Stimulated activated CD8-positive, alpha-beta memory T cell treated with anti-CD3 and anti-CD28 coated beads, Interleukin-12 subunit alpha, Interleukin-12 subunit beta, amount 100 ng/mL, for 24 hours (primary cell): ENCODE measurements around the gene GNL2.

Experiments used
- DNase-seq: peaks from one replicate; pipeline ENCODE4 v3.0.0-alpha.2; 2020; ENCODE audit errors: extremely low read depth

The GNL2 gene

DNA sequence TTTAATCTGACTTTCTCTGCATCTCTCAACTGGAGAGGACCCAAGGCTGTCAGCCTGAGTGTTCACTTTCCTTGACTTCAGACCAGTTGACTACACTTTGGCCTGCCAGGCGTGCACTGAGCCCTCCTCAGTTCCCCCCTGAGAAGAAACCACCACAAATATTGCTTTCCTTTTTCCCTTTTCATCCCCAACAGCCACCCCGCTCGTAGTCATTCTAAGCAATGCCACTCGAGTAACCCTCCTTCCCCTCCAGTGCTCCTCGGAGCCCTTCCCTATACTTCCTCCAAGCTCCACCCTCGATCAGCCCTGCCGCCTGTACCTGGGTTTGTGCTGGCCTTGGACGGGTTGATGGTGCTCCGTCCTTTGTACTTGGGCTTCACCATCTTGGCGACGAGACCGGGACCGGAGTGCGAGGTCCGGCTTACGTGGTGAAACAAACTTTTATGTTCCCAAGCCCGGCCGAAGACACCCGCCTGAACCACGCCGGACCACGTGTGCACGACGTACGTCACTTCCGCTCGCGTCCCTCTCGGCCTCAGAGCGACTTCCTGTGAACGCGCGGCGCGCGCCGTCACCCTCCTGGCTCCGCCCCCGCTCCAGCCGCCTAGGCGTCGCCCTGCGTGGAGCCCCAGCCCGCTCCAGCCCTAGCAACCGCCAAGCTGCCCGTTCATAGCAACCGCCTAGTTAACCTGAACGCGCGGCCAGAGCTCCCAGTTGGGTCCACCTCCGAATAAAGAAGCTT is at the start of gene GNL2:
Gene GNL2, minus strand, starts transcription at position 498 of the 742 bp plus-strand sequence. Its CDS starts 115 bp downstream, at position 383.
- DNase-seq = peak; percentile 90

DNA sequence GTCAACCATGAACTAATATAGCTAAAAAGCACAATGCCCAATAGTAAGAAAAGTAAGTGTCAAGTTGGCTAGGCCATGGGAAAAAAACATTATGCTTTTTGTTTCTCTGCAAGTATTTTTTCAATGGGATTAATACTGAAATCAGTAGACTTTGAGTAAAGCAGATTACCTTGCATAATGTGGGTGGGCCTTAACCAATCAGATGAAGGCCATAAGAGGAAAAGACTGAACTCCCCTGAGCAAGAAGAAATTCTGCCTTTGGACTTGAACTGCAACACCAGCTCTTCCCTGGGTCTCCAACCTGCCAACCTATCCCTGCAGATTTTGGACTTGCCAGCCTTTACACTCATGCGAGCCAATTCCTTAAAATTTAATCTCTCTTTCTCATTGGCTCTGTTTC is 45.3 kb upstream of the GNL2 start:
- DNase-seq = no peak

DNA sequence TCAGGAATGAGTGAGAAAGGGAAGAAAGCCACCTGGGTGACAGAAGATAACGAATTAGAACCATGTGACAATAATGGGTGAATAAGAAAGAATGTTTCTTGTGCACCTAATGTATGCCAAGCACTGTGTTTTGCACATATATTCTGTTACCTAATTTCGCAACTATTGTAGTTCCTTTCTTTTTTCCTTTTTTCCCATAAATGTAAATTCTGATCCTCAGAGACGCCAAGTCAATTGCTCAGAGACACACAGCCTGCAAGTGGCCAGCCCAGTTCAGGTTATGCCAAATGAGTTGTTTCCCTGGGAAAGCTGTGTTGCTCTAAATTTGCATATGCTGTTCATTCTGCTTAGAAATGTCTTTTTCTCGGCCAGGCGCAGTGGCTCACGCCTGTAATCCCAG is 40.7 kb upstream of the GNL2 start:
- DNase-seq = no peak

DNA sequence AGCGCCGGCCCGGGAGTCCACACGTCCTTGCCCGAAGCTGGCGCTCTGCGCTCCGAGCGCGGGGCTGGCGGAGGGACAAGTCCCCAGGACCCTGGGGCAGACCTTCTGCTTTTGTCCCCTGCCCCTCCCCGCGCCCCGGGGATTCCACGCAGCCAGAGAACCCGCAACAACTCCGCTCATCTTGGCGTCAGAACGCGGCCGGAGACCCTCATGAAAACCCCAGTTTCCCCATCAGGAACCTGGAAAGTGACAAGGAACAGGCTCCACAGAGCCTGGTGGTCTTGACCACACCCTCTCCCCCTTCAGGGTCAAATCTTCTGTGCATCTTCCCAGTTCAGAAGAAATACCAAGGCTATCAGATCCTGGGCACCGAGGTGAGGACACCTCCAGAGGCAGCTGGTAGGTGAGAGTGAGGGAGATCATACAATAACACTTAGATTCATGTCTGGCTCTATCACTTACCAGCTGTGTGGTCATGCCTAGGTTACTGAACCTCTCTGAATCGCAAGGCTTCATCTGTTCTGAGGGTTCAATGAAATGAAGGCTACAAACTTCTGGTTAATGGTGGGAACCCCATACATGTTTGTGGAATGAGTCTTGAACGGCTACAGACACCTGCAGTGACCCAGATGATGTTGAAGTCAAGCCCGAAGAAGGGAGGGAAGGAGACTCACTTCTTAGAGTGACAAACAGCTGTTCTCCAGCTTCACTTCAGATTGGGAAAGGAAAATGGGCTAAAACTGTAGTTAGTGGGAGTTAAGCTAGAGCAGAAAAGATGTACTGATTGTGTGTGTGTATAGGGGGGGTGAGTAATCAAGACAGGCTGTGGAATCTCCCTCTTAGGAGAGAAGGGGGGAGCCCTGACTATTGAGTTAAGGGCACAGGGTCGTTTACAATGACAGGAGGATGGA is 39.5 kb upstream of the GNL2 start:
- no peak for DNase-seq

DNA sequence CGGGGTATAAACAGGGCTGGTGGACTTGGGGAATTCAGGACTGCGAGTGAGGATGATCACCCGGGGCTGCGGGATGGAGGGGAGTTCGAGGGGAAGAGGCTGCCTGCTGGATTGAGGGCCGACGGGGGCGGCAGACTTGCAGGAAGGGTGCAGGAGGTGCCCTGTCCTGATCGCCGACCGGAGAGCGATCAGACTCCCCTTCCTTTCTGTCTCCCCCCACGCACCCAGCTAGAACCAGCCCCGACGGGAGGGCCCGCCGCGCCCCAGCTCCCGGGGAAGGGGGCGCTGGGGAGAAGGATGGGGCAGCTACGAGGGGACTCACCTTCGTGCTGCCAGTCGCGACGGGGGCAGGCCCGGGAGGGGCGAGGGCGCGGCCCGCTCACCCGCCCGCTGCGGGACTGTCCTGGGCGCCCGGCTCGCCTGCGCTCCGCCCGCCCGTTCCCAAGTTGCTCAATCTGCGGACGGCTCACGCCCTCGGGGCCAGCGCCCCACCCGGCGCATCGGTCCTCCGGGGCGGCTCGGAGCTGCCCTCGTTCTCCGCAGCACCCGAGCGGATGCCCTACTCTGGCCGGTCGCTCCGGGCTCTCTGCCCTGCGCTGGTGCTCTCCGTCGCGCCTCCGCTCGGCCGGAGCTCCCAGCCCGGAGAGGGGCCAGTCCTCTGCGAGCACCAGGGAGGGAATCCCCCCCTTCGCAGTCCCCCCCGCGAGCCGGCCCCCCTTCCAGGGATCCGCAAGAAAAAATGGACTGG is 38.7 kb upstream of the GNL2 start, which contains the start of gene RSPO1:
Gene RSPO1, minus strand, starts transcription at position 649 of the 748 bp plus-strand sequence. CDS start 5,231 bp downstream, outside the sequence.
- DNase-seq = no peak

DNA sequence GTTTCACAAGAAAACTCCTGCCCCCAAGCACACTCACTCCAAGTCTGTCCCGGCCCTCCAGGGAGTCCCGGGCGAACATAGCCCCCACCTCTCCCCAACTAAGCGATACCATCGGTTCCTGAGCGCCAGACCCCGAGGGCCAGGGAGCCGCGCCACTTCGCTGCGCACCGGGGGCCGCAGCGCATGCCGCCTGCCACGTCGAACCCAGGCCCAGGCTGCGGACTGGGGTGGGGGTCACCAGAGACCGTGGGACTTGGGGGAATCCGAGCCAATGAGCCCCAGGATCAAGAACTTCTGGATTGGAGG is 38.2 kb upstream of the GNL2 start:
- DNase-seq = no peak

DNA sequence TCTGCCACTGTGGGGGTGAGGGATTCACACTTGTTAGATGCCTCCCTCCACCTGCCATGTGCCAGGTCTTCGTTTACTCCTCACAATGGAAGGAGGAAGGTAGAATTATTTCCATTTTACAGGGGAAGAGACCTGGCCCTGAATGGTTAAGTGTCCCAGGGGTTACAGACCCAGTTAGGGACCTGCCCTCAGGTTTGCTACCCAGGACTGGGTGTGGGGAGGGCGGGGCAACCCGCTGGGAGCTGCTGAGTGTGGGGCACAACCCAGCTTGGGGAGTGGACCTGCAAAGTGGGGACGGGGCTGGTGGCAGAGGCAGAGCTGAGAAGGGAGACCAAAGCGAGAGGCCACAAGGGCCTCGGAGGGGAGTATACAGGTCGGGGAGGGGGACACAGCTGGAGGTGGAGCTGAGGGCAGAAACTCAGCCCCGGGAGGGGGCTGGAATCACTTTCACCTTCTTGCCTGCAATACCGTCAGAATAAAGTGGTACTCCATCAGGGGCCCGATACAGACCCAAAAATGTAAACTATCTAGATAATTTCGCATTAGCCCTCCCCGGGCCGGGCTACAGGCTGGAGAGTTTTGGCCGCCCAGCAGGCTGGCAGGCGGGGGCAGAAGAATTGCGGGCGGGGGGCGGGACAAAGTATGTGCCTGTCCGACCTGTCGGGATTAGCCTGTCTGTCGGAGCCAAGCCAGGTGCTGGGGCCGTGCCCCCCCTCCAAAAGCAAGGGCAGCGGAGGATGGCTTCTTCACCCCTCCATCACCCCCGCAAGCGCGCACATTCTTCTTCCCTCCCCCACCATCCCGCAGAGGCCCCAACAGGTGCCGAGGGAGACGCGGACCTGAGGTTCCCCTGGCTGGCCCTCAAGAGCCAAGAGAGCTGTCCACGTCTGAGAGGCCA is 37.6 kb upstream of the GNL2 start:
- no peak for DNase-seq

DNA sequence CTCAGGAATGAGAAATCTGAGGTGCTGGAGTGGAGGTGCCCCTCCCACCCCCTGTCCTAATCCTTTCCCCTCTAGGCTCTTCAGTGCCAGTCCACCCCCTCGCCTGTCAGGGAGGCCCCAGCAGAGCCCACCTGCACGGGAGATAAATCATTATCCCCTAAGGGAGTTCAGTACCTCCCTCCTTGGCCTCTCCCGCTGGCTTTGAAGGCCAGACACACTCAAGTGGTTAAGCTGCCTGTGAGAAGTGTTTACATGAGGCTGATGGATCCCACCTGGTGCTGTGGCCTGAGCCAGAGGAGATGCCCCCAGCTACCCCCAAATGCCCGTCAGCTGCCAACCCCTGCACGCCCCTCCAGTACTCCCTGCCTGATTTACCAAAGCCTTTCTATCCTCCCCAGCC is 35.3 kb upstream of the GNL2 start:
- no peak for DNase-seq

DNA sequence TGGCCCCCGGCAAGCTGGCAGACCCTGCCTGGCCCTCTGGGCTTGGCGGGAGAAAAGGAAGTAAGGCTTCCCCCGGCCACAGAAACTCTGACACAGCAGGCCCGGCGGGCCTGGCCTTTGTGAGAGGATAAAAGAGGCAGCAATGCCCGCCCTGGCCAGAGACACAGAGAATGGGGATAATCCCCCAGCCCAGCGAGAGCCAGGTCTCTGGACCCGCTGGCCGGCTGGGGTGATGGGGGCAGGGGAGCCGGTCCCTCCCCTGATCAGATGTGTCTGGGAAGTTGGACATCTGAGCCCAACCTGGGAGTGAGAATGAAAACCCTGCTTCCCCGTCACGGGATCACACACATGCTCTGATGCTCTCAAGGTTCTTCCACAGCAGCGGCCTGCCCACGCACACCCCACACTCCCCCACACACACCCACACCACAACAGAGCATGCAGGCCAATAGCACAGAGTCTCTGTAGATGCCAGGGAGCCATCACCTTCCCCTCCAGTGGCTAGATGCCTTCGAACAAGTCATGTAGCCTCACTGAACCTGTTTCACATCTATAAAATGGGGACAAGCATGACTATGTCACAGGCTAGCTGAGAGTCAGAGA is 34.8 kb upstream of the GNL2 start:
- DNase-seq = no peak

DNA sequence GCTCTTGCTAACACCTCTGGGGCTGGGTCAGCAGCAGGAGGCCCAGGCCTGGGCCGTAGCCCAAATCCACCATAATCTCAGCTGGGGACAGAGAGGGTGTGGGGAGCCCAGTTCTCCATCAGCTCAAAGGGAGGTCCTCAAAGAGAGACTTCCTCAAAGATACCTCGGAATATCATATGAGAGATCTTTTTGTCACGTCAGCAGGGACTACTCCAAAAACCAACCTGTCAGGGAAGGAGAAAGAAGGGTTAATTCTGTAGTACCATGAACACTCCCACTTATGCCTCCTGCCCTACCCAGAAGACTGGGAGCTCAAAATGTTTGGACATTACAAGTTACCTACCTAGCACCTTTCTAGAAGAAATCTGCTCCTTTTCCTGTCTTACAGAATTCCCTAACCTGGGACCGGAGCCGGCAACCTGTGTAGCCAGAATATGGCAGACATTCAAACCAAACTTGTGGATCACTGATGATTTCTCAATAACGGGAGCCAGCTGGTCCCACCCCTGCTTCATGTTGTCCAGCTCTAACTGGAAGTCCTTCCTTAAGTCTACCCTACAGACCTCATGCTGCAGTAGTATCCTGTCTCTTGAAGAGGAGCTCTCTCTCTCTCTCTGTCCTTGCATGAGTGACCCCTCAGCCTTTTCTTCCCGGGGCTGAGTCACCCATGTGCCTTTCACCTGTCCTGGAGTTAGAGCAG is 34.1 kb upstream of the GNL2 start:
- DNase-seq = no peak

DNA sequence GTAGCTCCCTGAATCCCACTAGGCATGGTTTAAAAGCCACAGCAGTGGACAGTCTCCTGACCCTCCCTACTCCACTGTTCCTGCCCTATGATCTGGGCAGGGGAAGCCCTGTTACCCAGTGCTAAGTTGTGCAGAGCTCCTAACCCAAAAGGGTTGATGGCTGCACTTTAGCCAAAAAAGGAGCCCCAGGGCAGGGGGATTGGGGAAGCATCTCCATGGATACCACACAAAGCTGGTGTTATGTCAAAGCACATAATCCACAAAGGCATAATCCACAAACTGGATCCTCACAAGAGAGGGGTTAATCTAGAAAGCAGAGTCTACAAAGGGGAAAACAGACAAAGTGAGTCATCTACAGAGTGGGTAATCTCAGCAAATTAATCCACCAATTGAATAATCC is 33.3 kb upstream of the GNL2 start:
- DNase-seq = no peak

DNA sequence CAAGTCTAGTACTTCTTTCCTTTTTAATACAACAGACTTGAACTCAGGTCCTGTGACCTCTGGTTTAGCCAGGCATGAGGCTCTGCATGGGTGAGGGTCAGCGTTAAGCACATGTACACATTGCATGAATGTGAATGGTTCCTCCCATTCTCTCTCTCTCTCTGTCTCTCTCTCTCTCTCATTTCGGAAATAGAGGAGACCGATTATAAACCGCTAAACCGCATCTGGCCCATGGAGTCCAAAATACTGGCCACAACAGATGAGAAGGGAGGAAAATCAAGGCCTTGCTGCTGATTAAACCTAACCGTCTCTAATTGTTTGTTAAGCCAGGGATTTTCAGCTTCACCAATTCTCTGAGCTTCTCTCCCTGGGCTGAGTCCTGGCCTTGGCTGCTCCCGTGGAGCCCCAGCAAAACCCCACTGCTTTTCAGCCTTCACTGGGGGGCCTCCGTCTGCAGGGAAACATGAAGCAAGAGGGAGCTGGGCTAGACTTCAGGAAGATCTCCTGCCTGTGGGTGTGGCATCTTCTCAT is 32.4 kb upstream of the GNL2 start:
- DNase-seq = no peak

DNA sequence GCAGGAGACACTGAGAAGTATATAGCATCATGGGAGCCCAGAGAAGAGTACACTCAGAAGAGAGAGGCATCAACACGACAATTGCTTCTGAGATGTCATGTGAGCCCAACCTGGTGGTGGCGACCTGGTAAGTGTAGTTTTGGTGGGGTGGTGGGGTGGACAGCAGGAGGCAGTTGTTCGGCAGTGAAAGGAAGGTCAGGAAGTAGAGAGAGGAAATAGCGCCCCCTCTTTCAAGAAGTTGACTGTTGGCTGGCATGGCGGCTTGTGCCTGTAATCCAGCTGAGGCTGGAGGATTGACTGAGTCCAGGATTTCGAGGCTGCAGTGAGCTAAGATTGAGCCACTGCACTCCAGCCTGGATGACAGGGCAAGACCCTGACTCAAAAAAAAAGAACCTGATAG is 26.4 kb upstream of the GNL2 start:
- no peak for DNase-seq

DNA sequence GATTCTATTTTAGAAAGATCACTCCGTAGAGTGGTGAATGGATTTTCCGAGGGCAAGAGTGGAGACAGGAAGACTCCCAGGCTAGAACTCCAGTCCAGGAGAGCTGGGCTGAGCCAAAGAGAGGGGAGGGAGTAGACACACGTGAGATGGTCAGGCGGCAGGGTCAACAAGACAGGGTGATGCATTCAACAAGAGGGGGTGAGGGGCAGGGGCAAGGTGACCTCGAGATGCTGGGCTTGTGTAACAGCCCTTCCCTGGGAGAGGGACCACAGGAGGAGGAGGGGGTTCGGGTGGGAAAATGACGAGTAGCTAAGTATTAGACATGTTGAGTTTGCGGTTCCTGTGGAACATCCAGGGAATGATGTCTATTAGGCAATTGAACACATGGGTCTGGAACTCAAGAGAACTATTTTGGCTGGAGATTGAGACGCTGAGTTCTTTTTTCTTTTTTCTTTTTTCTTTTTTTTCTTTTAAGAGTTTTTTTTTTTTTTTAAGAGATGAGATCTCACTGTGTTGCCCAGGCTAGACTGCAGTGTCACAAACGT is 25.7 kb upstream of the GNL2 start:
- no peak for DNase-seq

DNA sequence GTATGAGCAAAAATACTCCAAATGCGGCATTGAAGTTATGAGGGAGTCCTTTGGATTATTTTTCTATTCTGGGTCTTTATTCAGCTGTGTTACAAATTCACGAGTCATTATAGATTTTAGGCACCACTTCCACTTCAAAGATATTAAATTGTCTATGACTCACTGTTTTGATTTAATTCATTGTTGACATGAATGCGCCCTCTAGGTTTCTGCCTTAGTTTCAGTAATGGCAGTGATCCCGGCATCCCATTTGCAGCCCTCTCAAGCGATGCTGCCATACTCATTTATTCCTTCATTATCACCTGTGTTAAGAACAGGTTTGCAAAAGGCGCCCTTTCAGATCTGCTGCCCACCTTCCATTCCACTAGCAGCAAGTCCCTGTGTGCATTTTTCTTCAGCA is 25.0 kb upstream of the GNL2 start:
- no peak for DNase-seq

DNA sequence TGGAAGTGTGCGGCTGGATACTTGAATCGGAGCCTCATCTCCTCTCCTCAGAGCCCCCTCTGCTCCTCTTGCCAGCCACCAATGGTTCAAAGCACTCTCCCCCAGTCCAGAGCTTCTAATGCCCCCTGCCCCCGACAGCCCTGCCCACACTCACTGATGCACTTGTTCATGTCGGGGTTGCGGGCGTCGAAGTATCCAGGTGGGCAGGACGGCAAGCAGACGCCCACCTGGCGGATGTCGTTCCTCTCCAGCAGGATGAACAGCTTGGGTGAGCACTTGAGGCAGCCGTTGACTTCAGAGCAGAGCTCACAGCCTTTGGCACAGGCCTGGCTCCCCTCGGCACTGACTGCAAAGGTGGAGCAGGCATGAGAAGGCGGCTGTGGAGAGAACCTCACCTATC is 20.6 kb upstream of the GNL2 start:
- no peak for DNase-seq

DNA sequence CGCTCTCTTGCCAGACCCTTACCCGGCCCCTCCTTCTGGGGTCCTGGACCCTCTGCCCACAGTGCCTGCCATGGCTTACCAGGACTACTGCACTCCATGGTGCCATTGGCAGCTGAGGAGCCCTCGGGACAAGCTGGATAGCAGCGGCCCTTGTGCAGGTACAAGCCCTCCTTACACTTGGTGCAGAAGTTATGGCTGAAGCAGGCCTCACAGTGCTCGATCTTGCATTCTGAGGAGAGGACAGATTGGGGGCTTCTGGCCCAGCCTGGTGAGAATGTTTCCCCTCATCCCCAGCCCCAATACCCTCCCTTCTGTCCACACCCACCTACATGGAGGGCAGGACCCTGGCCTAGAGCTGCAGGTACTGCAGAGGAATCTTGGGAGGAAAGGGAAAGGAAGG is 18.4 kb upstream of the GNL2 start:
- DNase-seq = no peak

DNA sequence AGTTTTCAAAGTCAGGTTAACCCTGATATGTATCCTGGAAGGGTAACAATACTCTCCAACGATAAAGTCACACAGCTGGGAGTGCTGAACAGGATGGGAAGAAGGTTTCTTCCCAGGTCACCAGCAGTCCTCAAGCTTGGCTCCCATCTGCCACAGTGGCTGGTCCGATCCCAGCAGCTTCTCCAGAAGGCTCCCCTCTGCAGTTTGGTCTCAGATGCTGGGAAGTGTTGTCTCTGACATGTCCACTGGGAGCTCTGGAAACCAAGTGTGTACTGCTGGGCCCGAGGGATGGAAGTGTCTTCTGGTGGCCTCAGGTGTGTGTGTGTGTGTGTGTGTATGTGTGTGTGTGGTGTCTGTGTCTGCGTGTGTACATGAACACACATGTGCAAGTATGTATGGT is 16.4 kb upstream of the GNL2 start:
- DNase-seq = no peak

DNA sequence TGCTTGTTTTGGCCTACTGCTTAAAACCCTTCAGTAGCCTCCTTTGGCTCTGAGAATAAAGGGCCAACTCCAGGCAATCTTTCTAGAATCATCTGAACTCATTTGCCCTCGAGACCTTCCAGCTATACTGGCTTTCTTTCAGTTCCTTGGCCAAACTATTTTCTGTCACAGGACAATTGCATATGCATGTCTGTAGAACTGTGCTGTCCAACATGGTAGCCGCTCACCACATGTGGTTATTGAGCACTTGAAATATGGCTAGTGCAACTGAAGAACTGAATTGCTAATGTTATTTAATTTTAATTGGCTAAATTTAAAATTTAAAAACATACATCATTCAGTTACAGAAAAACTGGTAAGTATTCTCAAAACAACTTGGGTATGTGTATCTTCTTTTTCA is 14.3 kb upstream of the GNL2 start:
- DNase-seq = no peak

DNA sequence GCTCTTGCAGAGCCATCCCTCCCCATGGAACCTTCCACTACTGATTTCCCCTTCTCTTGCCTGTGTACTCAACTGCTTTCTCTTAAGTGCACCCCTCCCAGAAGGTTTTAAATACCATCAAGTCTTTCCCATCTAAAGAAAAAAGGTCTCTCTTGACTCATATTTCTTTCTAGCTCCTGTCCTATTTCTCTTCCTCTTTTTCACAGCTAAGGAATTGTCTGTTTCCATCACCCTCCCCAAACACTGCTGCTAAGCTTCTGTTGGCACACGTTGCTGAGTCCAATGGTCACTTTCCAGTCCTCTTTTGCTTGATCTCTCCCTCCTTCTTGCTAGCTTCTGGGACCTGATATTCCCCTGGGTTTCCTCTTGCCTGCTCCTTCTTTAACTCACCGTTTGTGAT is 13.3 kb upstream of the GNL2 start:
- DNase-seq = no peak
